Daoy (cell line): ENCODE measurements around the gene BAK1. TPM values are rescaled to one million over a fixed set of nuclear protein-coding genes. Genes with fewer than 3 reads are reported as not detected.
"Not testable (repeated sequence)": the region's sequence is repeated elsewhere in the genome, so short reads cannot be mapped to it uniquely, and the experiment has no call there.

Experiments used
- DNase-seq: peaks from one replicate; pipeline ENCODE4 v3.0.0-alpha.2; 2015; ENCODE audit warnings: low read depth
- total RNA-seq: library from RNA; depleted of rRNA; stranded (reverse); fragments of >200 nt; shearing (Covaris generic); gene quantifications from 2 replicates; pipeline ENCODE4 v1.2.3, GENCODE V29; 2014; rRNA removed

Gene BAK1
- total RNA-seq, 1 experiment from 2014 or later = 18.8 TPM

- no peak for DNase-seq
Measured at GRCh38 chr6:33552252-33552651, 27.8 kb downstream of the BAK1 start.

- no peak for DNase-seq
Measured at GRCh38 chr6:33551538-33551937, 28.5 kb downstream of the BAK1 start.

- no peak for DNase-seq
Measured at GRCh38 chr6:33549896-33550295, 30.2 kb downstream of the BAK1 start.

GRCh38 chr6:33549196-33549595 lies 30.9 kb downstream of the BAK1 start:
- DNase-seq = no peak

GRCh38 chr6:33547499-33547898 lies 32.6 kb downstream of the BAK1 start:
- no peak for DNase-seq

GRCh38 chr6:33546766-33547165 lies 33.3 kb downstream of the BAK1 start:
- no peak for DNase-seq

GRCh38 chr6:33545292-33545691 lies 34.8 kb downstream of the BAK1 start:
- not testable (repeated sequence) for DNase-seq

- DNase-seq = no peak
Measured at GRCh38 chr6:33543116-33543515, 37.0 kb downstream of the BAK1 start.

- DNase-seq = no peak
Measured at GRCh38 chr6:33540768-33541167, 39.3 kb downstream of the BAK1 start.

GRCh38 chr6:33534702-33535101 lies 45.4 kb downstream of the BAK1 start:
- no peak for DNase-seq

GRCh38 chr6:33533163-33533869 lies 46.8 kb downstream of the BAK1 start:
- not testable (repeated sequence) for DNase-seq

GRCh38 chr6:33532431-33532830 lies 47.6 kb downstream of the BAK1 start:
- DNase-seq = not testable (repeated sequence)

- DNase-seq = not testable (repeated sequence)
Measured at GRCh38 chr6:33530617-33531016, 49.5 kb downstream of the BAK1 start.

Other genes with a start within 250 kb of the BAK1 start
- 122 and 148 TPM in 2 replicates for gene KIFC1, start 188.5 kb downstream of the BAK1 start, total RNA-seq
- gene PHF1, start 169.3 kb downstream of the BAK1 start, total RNA-seq = 14.3 and 18.5 TPM in 2 replicates
- 208 and 223 TPM in 2 replicates for gene CUTA, start 162.2 kb downstream of the BAK1 start, total RNA-seq
- gene SYNGAP1, start 160.2 kb downstream of the BAK1 start, total RNA-seq = 1.1 and 3.7 TPM in 2 replicates
- gene ZBTB9, start 125.7 kb downstream of the BAK1 start, total RNA-seq = 7.5 and 9.0 TPM in 2 replicates
- 10.4 and 12.6 TPM in 2 replicates for gene ITPR3, start 41.0 kb upstream of the BAK1 start, total RNA-seq
- gene UQCC2, start 131.4 kb upstream of the BAK1 start, total RNA-seq = 97.6 and 115 TPM in 2 replicates
- gene IP6K3, start 166.6 kb upstream of the BAK1 start, total RNA-seq = not detected in 2 replicates
- 63.3 and 71.0 TPM in 2 replicates for gene LEMD2, start 208.9 kb upstream of the BAK1 start, total RNA-seq
- not detected in 2 replicates for gene MLN, start 223.7 kb upstream of the BAK1 start, total RNA-seq